Panc1 (cell line): ENCODE measurements around the gene KIF23.

Source experiments
- POLR2AphosphoS5 ChIP-seq: IDR thresholded peaks from 2 replicates; pipeline ENCODE4 v1.6.1; 2012; ENCODE audit warnings: mild to moderate bottlenecking, low read depth, low read length, moderate library complexity
- TCF7L2 ChIP-seq: IDR thresholded peaks from 2 replicates; pipeline ENCODE4 v1.6.1; 2011; ENCODE audit warnings: mild to moderate bottlenecking, low read depth, low read length, inconsistent platforms
- TF ChIP-seq, protein P1 (sequence below): fragments of 450-650 bp; IDR thresholded peaks from 2 replicates; pipeline ENCODE4 v1.5.1; 2017; ENCODE audit warnings: mild to moderate bottlenecking
- TF ChIP-seq, protein P2 (sequence below), 2 experiments: IDR thresholded peaks; 2 replicates each; pipeline ENCODE4 v1.6.1; 2011 to 2012; ENCODE audit warnings: low read depth in 2 of 2, control low read depth in 1 of 2, low read length in 1 of 2, mild to moderate bottlenecking in 1 of 2, moderate library complexity in 1 of 2; ENCODE audit not compliant: insufficient read depth in 1 of 2

DNA sequence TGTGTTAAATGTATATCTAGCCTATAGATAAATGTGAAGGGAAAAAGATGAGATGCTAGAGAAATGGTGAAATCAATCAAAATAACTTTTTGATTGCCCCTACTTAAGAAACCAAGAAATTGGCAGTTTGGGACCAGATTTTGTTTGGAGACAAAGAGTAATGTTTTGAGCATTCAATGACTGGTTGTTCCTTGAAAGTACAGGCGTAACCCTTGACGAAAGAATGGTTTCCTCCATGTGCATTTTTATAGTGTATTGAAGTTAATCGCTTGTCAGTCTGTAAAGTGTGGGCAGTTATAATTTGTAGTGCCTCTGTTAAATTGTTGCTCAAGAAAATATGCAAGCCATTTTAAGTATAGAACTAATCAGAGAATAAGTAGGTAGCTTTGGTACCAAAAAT, 1.2 kb downstream of the KIF23 start:
- TF ChIP-seq, protein P1, sequence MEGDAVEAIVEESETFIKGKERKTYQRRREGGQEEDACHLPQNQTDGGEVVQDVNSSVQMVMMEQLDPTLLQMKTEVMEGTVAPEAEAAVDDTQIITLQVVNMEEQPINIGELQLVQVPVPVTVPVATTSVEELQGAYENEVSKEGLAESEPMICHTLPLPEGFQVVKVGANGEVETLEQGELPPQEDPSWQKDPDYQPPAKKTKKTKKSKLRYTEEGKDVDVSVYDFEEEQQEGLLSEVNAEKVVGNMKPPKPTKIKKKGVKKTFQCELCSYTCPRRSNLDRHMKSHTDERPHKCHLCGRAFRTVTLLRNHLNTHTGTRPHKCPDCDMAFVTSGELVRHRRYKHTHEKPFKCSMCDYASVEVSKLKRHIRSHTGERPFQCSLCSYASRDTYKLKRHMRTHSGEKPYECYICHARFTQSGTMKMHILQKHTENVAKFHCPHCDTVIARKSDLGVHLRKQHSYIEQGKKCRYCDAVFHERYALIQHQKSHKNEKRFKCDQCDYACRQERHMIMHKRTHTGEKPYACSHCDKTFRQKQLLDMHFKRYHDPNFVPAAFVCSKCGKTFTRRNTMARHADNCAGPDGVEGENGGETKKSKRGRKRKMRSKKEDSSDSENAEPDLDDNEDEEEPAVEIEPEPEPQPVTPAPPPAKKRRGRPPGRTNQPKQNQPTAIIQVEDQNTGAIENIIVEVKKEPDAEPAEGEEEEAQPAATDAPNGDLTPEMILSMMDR, result no peak
- TF ChIP-seq POLR2AphosphoS5 (no peak), TCF7L2 (no peak)
- TF ChIP-seq, protein P2, sequence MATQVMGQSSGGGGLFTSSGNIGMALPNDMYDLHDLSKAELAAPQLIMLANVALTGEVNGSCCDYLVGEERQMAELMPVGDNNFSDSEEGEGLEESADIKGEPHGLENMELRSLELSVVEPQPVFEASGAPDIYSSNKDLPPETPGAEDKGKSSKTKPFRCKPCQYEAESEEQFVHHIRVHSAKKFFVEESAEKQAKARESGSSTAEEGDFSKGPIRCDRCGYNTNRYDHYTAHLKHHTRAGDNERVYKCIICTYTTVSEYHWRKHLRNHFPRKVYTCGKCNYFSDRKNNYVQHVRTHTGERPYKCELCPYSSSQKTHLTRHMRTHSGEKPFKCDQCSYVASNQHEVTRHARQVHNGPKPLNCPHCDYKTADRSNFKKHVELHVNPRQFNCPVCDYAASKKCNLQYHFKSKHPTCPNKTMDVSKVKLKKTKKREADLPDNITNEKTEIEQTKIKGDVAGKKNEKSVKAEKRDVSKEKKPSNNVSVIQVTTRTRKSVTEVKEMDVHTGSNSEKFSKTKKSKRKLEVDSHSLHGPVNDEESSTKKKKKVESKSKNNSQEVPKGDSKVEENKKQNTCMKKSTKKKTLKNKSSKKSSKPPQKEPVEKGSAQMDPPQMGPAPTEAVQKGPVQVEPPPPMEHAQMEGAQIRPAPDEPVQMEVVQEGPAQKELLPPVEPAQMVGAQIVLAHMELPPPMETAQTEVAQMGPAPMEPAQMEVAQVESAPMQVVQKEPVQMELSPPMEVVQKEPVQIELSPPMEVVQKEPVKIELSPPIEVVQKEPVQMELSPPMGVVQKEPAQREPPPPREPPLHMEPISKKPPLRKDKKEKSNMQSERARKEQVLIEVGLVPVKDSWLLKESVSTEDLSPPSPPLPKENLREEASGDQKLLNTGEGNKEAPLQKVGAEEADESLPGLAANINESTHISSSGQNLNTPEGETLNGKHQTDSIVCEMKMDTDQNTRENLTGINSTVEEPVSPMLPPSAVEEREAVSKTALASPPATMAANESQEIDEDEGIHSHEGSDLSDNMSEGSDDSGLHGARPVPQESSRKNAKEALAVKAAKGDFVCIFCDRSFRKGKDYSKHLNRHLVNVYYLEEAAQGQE (IDR thresholded peaks at IDR 0.05; ENCODE audit: insufficient read depth in 1 of 2, low read depth in 2 of 2, low read length in 1 of 2), result no peak
